Fibroblast of skin of left quadriceps (primary cell): ENCODE data around the gene RAP1A.

ENCODE experiments used
- DNase-seq, 2 experiments: peaks; one replicate each; pipeline ENCODE4 v3.0.0-alpha.2; 2013; ENCODE audit warnings: low read depth in 2 of 2

RAP1A gene

GRCh38 chr1:111756124-111756513 is 136.5 kb downstream of the RAP1A start:
- DNase-seq: no peak

GRCh38 chr1:111758373-111758772 is 138.8 kb downstream of the RAP1A start:
- no peak for DNase-seq

GRCh38 chr1:111761717-111762116 is 142.1 kb downstream of the RAP1A start:
- no peak for DNase-seq

GRCh38 chr1:111762332-111762731 is 142.7 kb downstream of the RAP1A start:
- no peak for DNase-seq
